Upper lobe of right lung (tissue), 1 donor: ENCODE data around the gene SNAPC5. TPM values are rescaled to one million over a fixed set of nuclear protein-coding genes. Genes with fewer than 3 reads are reported as not detected.

Experiments
- ATAC-seq: fragments of 200-7000 bp; cut with Tn5 transposase; one replicate; pipeline ENCODE4 v1.9.1; 2020; ENCODE audit warnings: mild to moderate bottlenecking, moderate library complexity
- DNase-seq: peaks from one replicate; pipeline ENCODE4 v3.0.0-alpha.2; 2020
- H3K27ac ChIP-seq: fragments of 200-600 bp; one replicate; pipeline ENCODE4 v1.8.0; 2022
- H3K27me3 ChIP-seq: fragments of 200-600 bp; one replicate; pipeline ENCODE4 v1.8.0; 2022; ENCODE audit warnings: mild to moderate bottlenecking
- H3K36me3 ChIP-seq: fragments of 200-600 bp; one replicate; pipeline ENCODE4 v1.8.0; 2022
- H3K4me1 ChIP-seq: fragments of 200-600 bp; one replicate; pipeline ENCODE4 v1.8.0; 2022
- H3K4me3 ChIP-seq: fragments of 200-600 bp; one replicate; pipeline ENCODE4 v1.8.0; 2022; ENCODE audit warnings: mild to moderate bottlenecking
- H3K9me3 ChIP-seq: fragments of 200-600 bp; one replicate; pipeline ENCODE4 v1.8.0; 2022
- intact Hi-C: fragments of 100-400 bp; cut with DNase I; formaldehyde crosslinking; loops from one replicate; pipeline ENCODE4 v1.11.0; 2022
- microRNA-seq: library from miRNA; unstranded; fragments of <30 nt; microRNA quantifications from one replicate; pipeline ENCODE4 v1.2.0, GENCODE V29; 2020; ENCODE audit warnings: borderline microRNAs expressed
- total RNA-seq: library from RNA; stranded (reverse); fragmentation: NEBNext Ultra II Directional; extraction: Animal tissue kit (Norgen Biotek cat#: 25700); gene quantifications from one replicate; pipeline ENCODE4 v1.2.1, GENCODE V29; 2021
- TF ChIP-seq, protein P1 (sequence below): fragments of 200-600 bp; IDR thresholded peaks from one replicate; pipeline ENCODE4 v1.8.0; 2022; ENCODE audit warnings: antibody characterized with exemption
- donor health status: DM: no; HTN: yes; CAD: no; lungs with severe emphysema.

SNAPC5 gene
- total RNA-seq, 1 donor from 2014 or later: 29.9 TPM

DNA sequence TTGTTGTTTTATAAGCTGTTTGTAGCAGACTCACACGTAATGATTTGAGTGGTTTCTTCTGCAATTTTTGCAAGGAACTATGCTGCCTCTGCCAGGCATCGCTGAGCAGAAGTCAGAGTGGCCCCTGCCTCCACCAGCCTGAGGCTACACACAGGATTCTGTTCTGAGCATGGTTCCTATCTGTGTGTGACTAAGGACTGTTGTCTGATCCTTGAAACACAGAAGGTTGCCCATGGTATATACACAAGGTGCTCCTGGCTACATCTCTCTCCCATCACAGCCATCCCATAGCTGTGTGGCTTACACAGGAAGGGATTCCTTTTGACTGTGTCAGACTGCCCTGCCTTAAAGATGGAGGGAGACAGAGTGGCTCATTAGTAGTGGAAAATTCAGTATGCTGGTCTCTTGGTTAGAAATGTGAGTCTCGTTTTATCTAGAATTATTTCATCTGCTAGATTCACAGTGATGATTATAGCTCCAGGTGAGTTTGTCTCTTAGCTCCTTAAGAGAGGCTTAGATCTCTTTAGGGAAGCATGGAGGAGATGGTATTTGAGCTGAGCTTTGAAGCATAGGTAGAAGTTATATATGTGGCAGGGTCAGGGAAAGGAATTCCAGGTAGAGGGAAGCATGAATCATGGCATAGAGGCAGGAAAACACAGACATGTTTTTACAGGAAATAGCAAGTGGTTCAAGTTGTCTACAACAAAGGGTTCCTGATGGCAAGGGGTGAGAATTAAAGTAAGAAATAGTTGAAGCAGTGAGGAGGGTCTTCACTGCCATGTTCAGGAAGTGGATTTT lies 37.5 kb downstream of the SNAPC5 start:
- ATAC-seq: peak; percentile 23
- no peak for DNase-seq
- intact Hi-C loops: no loop called here
- Histone ChIP-seq H3K4me3 (no peak overlapping the region), H3K36me3 (no peaks in the 10 kb centered on the region), H3K27ac (no peak overlapping the region), H3K4me1 (no peaks in the 10 kb centered on the region), H3K9me3 (no peaks in the 10 kb centered on the region), H3K27me3 (no peaks in the 10 kb centered on the region)
- TF ChIP-seq, protein P1, sequence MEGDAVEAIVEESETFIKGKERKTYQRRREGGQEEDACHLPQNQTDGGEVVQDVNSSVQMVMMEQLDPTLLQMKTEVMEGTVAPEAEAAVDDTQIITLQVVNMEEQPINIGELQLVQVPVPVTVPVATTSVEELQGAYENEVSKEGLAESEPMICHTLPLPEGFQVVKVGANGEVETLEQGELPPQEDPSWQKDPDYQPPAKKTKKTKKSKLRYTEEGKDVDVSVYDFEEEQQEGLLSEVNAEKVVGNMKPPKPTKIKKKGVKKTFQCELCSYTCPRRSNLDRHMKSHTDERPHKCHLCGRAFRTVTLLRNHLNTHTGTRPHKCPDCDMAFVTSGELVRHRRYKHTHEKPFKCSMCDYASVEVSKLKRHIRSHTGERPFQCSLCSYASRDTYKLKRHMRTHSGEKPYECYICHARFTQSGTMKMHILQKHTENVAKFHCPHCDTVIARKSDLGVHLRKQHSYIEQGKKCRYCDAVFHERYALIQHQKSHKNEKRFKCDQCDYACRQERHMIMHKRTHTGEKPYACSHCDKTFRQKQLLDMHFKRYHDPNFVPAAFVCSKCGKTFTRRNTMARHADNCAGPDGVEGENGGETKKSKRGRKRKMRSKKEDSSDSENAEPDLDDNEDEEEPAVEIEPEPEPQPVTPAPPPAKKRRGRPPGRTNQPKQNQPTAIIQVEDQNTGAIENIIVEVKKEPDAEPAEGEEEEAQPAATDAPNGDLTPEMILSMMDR: no peak

DNA sequence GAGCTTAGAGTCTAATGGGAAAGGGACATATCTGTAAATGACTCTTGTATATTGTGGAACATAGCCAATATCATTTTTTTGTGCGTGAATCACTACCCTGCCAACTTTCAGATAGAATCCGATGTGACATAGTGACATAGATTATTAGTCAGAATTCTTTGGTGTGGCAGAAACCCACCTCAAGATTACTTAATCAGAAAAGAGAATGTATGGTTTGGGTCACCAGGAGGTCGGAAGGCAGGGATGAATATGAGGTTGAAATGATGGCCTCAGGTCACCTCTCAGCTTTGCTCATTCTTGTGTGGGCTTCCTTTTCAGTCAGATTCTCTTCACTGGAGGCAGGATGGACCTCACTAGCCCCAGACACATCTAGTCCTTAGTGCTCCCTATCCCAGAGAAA lies 41.4 kb downstream of the SNAPC5 start:
- no peaks in the 10 kb centered on the region for H3K36me3 ChIP-seq
- no peak overlapping the region for H3K4me3 ChIP-seq
- no peaks in the 10 kb centered on the region for H3K9me3 ChIP-seq
- H3K27me3 ChIP-seq: no peaks in the 10 kb centered on the region
- H3K27ac ChIP-seq: no peak overlapping the region
- TF ChIP-seq, protein P1: no peak
- ATAC-seq (no peak), DNase-seq (no peak)
- intact Hi-C loops: no loop called here
- no peaks in the 10 kb centered on the region for H3K4me1 ChIP-seq

DNA sequence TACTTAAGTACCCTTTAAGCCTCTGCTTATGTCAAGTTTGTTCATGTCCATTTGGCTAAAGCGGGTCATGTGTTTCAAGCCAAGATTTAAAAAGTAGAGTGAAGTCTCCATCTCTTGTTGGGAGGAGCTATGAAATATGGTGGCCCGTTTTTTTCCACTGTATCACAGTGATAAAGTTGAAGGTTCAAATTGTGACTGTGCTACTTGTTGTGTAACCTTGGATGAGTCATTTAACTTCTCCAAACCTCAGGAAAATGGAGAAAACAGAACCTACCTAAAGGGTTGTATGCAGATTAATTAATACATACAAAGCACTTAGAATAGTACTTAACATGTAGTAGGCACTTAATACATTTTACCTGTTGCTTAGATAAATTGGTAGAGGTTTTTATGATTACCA lies 43.4 kb downstream of the SNAPC5 start:
- peak; percentile 72 for ATAC-seq
- H3K9me3 ChIP-seq: no peaks in the 10 kb centered on the region
- H3K27me3 ChIP-seq: no peaks in the 10 kb centered on the region
- no peak overlapping the region for H3K4me3 ChIP-seq
- DNase-seq: no peak
- intact Hi-C loops: no loop called here
- H3K4me1 ChIP-seq: no peaks in the 10 kb centered on the region
- no peak overlapping the region for H3K27ac ChIP-seq
- TF ChIP-seq, protein P1: no peak
- H3K36me3 ChIP-seq: no peaks in the 10 kb centered on the region

DNA sequence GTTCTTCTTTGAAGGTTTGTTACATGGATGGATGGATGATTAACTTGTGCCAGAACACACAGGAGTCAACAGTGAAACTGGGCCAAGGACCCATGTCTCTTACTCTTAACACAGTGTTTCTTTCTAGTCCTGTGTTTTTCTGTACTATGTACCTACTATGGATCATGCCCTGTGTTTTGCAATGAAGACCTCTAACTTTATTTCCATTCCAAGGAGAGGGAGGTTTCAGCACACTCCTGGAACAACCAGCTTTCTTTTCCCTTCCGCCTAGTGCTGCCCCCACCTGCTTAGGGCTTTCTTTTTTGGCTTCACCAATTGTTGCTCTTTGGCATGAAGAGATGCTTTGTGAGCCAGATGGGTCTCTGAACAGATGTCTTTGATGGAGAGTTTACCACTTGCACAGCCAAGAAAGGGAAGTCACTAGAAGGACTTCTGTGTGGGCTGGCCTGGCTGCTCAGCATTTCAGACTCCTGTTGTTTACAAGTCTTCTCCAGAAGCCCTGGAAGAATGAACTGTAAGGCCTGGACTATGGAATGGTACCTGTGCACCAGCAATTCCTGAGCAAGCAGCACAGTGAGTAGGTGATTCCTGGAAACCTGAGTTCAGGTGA lies 44.5 kb downstream of the SNAPC5 start:
- DNase-seq (no peak), ATAC-seq (peak; percentile 58)

DNA sequence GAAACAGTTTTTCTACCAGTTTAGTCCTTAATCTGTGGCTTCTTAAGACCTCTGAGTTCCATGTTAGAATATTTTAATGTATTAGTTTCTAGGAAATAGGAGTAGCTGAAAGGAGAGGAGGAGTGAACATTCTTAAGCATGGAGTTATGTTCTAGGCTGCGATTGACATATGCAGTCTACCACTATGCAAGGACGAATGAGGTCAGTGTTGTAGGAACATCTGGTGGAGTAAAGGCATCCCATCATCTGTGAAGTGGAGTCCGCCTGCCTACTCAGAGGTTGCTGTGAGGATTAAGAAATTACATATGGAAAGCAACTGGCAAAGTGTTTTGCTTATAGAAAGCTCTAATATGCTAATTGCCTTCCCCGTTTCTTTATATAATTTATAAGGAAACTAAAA lies 45.1 kb downstream of the SNAPC5 start:
- DNase-seq (no peak), ATAC-seq (no peak)
- Histone ChIP-seq H3K27me3 (no peaks in the 10 kb centered on the region), H3K9me3 (no peaks in the 10 kb centered on the region), H3K27ac (no peak overlapping the region), H3K4me3 (no peak overlapping the region), H3K36me3 (no peaks in the 10 kb centered on the region), H3K4me1 (no peaks in the 10 kb centered on the region)
- intact Hi-C loops: no loop called here
- TF ChIP-seq, protein P1: no peak

More for the DNA sequence above, 44.5 kb downstream of the SNAPC5 start:
- Histone ChIP-seq H3K4me3 (no peak overlapping the region), H3K36me3 (no peaks in the 10 kb centered on the region), H3K4me1 (no peaks in the 10 kb centered on the region), H3K9me3 (no peaks in the 10 kb centered on the region), H3K27ac (no peak overlapping the region), H3K27me3 (no peaks in the 10 kb centered on the region)
- intact Hi-C loops: no loop called here
- TF ChIP-seq, protein P1: no peak

Small RNAs within 50 kb of the gene (microRNA-seq; reads per million reads assigned to microRNA genes)
- gene MIR4512: not detected

Other genes with a start within 250 kb of the SNAPC5 start
- gene MEGF11, start 244.0 kb downstream of the SNAPC5 start, total RNA-seq: 3.0 TPM
- 27.1 TPM for gene DIS3L, start 204.2 kb downstream of the SNAPC5 start, total RNA-seq
- gene TIPIN, start 141.1 kb downstream of the SNAPC5 start, total RNA-seq: 4.6 TPM
- 44.5 TPM for gene MAP2K1, start 110.8 kb downstream of the SNAPC5 start, total RNA-seq
- gene RPL4, start 7.1 kb upstream of the SNAPC5 start, total RNA-seq: 1,699 TPM
- 4.6 TPM for gene ZWILCH, start 7.6 kb upstream of the SNAPC5 start, total RNA-seq
- not detected for gene LCTL, start 68.2 kb upstream of the SNAPC5 start, total RNA-seq
- 167 TPM for gene SMAD6, start 204.5 kb upstream of the SNAPC5 start, total RNA-seq